ENCODE data around the gene CCNB1.

Gene CCNB1

GRCh38 chr5:69206528-69207190 is 39.7 kb downstream of the CCNB1 start (continued):
- TF ChIP-seq ZNF529 (tag by site-specific recombination; IDR thresholded peaks at IDR 0.05; ENCODE audit: insufficient replicate concordance) (no peak), ZBTB7A (tag by site-specific recombination; IDR thresholded peaks at IDR 0.05; ENCODE audit: low read depth) (no peak)

GRCh38 chr5:69209602-69210001 is 42.7 kb downstream of the CCNB1 start:
- Histone ChIP-seq H3K36me3 (ENCODE audit: control insufficient read depth in 2 of 2, insufficient read depth in 1 of 2, low read length in 2 of 2) (peaks cover 52 to 63% of the 10 kb centered on the region in 2 experiments), H3K4me1 (ENCODE audit: control insufficient read depth, insufficient read depth, low read length) (no peaks in the 10 kb centered on the region), H3K27ac (ENCODE audit: extremely low read depth, low read depth, low read length) (no peak overlapping the region), H3K9me3 (ENCODE audit: control insufficient read depth, insufficient read depth, low read depth, low read length) (no peaks in the 10 kb centered on the region), H3K4me3 (ENCODE audit: low read depth, low read length) (no peak overlapping the region)
- POLR2A ChIA-PET: no interaction called here
- CTCF ChIA-PET: no interaction called here
- TF ChIP-seq PATZ1 (tag by site-specific recombination; IDR thresholded peaks at IDR 0.05): no peak
- TF ChIP-seq ZNF16 (tag by site-specific recombination; IDR thresholded peaks at IDR 0.05; ENCODE audit: low read depth): no peak
- TF ChIP-seq ZNF280D (tag by site-specific recombination; IDR thresholded peaks at IDR 0.05): no peak
- no peak for TF ChIP-seq HIC1 (tag by site-specific recombination; IDR thresholded peaks at IDR 0.05)
- TF ChIP-seq ZNF645 (tag by site-specific recombination; IDR thresholded peaks at IDR 0.05): no peak
- no peak for TF ChIP-seq ZNF174 (tag by site-specific recombination; IDR thresholded peaks at IDR 0.05)
- TF ChIP-seq ZSCAN4 (tag by site-specific recombination; IDR thresholded peaks at IDR 0.05): no peak
- no peak for TF ChIP-seq ZNF24 (tag by site-specific recombination; IDR thresholded peaks at IDR 0.05)
- TF ChIP-seq ZNF335 (tag by site-specific recombination; conservative IDR thresholded peaks at IDR 0.05): no peak
- no peak for TF ChIP-seq ZNF146 (tag by site-specific recombination; IDR thresholded peaks at IDR 0.05)
- TF ChIP-seq ZBTB26 (tag by site-specific recombination; optimal IDR thresholded peaks at IDR 0.05): no peak
- TF ChIP-seq PRDM10 (tag by site-specific recombination; IDR thresholded peaks at IDR 0.05): no peak
- TF ChIP-seq ZBTB17 (tag by site-specific recombination; IDR thresholded peaks at IDR 0.05): no peak
- no peak for TF ChIP-seq ZNF404 (tag by site-specific recombination; IDR thresholded peaks at IDR 0.05)
- TF ChIP-seq PRDM6 (tag by site-specific recombination; IDR thresholded peaks at IDR 0.05): no peak
- no peak for TF ChIP-seq ZNF2 (tag by site-specific recombination; IDR thresholded peaks at IDR 0.05)

Measured in HEK293 (cell line).